Activated CD4-positive, alpha-beta T cell treated with anti-CD3 and anti-CD28 coated beads for 1 hour (primary cell): ENCODE results near the gene CYP4A22.
"Not testable (repeated sequence)": the region's sequence is repeated elsewhere in the genome, so short reads cannot be mapped to it uniquely, and the experiment has no call there.

ENCODE experiments used
- DNase-seq: peaks from one replicate; pipeline ENCODE4 v3.0.0-alpha.2; 2020

The CYP4A22 gene

DNA sequence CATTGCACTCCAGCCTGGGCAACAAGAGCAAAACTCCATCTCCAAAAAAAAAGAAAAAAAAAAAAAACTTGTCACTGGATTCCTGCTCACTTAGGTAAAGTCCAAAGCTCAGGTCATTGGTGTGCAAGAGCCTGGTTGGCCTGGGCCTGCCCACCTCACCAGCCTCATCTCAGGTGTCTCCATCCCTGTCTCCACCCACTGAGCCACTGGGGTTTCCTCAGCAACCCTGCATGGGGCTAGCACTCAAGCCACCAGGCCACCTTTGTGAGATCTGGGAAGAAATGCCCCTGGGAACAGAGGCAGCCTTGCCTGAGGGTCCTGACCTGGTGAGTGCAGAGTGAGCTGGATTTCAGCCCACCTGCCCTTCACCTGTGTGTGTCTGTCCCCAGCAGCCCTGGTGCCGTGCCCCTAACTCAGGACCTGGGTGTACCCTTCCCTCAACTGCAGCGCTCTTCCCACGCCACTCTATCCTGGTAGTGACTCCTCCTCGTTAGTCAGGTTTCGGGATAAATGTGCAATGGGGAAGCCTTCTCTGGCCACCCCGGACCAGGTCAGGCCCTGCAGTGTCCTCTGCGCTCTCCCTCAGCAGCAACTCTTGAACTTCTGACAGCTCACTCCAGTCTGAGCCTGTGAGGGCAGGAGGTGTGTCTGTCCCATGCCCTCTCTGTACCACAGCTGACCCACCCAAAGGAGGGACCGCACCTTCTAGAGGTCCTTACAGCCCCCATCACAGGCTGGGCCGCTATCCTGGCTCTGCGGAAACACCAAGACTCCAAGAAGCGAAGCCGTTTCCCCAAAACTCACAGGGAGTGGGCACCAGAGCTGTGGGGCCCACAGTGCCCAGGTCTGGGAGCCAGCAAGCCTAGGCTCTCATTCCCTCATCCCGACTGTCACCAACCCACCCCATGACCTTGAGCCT, 49.3 kb downstream of the CYP4A22 start:
- no peak for DNase-seq

GRCh38 chr1:47187231-47187925, 50.1 kb downstream of the CYP4A22 start:
- DNase-seq = no peak

DNA sequence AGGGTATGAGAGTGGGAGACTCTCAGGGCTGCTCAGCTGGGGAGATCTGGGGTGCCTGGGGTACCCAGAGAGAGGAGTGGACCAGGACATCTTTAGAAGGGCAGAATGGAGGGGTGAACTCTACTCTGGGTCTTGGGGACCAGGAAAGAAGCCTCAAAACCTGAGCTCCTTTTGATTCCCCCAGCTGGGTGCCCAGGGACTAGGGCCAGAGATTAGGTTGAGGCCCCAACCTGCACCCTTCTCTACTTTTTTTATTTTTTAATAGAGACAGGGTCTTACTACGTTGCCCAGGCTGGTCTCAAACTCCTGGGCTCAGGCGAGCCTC, 50.6 kb downstream of the CYP4A22 start:
- DNase-seq = no peak

GRCh38 chr1:47188791-47189785, 51.8 kb downstream of the CYP4A22 start:
- DNase-seq = no peak

DNA sequence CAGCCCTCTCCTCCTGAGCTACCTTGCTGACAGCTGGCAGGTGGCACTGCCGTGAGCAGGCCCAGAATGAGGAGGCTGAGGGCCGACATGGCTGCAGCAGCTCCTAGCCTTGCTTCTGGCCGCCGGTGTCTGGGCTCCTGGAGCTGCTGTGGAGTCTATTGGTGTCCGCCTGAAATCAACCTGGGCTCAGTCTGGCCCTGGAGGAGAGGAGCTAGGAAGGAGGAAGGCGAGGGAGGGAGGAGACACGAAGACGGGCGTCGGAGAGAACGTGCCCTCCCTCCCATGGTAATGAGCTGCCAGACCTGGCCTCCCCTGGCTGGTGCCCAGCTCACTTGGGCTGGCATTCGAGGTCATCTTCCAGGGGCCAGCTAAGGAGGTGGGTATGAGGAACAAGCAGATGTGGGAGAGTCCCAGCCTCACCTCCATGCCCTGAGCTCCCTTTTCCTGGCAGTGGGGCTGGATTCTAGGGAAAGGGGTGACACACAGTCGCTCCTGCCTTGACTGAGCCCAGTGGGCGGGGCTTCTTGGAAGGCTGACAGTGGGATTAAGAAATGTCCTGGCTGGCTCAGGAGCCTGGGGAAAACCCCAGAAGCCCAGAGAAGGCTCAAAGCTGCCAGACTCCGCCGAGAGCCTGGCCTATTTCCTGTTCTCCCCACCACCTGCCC, 52.7 kb downstream of the CYP4A22 start, which contains the start of gene PDZK1IP1:
PDZK1IP1 (minus strand) TSS at position 193 of the 665 bp plus-strand sequence; CDS start at position 89, 104 bp downstream.
- no peak for DNase-seq

GRCh38 chr1:47190509-47190855, 53.2 kb downstream of the CYP4A22 start:
- DNase-seq = peak; percentile 2

GRCh38 chr1:47190857-47191256, 53.6 kb downstream of the CYP4A22 start:
- no peak for DNase-seq

GRCh38 chr1:47191940-47192457, 54.8 kb downstream of the CYP4A22 start:
- no peak for DNase-seq

GRCh38 chr1:47192458-47193384, 55.5 kb downstream of the CYP4A22 start:
- DNase-seq = peak; percentile 48

DNA sequence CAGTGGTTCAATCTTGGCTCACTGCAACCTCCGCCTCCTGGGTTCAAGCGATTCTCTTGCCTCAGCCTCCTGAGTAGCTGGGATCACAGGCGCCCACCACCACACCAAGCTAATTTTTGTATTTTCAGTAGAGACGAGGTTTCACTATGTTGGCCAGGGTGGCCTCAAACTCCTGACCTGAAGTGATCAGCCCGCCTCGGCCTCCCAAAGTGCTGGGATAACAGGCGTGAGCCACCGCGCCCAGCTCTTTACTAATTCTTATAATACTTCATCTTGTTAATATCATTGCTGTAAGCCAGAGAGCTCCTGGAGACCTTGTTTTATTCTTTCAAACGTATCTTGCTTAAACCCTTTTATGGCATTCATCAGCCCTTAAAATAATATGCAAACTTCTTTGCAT, 56.3 kb downstream of the CYP4A22 start:
- DNase-seq = not testable (repeated sequence)

DNA sequence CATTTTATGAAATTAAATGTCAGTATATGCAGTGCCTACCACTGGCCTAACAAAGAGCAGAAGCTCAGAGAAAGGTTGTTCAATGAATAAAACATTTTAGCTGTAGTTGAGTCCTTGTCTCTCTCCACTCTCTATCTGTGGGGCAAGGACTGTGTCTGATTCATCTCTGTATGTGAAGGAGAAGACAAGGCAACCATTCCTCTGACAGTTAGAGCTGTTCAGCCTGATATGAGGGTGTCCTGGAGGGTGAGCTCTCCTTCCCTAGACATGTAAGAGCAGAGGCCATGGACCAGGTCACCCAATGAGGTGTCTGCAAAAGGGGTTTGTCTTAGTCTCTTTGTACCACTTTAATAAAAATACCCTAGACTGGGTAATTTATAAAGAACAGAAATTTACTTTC, 57.1 kb downstream of the CYP4A22 start:
- DNase-seq = no peak

DNA sequence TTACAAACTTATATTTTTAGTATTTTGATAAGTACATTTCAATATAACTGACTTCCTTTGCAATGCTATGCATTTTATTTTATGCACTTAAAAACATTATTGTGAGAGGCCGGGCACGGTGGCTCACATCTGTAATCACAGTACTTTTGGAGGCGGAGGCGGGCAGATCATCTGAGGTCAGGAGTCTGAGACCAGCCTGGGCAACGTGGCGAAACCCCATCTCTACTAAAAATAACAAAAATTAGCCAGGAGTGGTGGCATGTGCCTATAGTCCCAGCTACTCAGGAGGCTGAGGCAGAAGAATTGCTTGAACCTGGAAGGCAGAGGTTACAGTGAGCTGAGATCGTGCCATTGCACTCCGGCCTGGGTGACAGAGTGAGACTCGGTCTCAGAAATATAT, 58.7 kb downstream of the CYP4A22 start:
- DNase-seq = not testable (repeated sequence)

DNA sequence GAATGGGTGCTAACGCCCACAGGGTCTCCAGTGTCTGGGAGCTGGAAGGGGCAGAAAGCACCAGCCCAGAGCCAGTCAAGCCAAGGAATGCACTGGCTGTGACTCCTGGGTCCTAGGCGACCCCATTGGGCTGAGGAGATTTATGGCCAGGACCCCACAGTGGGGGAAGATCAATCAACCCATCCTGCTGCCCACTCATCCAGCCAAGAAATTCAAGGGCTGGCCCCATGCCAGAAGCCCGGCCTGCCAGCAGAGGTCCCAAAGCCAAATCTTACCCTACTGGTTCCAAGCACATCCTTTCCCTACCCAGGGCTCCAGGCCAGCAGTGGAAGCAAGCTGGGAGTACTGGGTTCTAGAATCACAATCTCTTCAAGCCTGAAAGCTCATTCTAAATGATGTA, 59.4 kb downstream of the CYP4A22 start:
- no peak for DNase-seq

GRCh38 chr1:47198214-47198613, 61.0 kb downstream of the CYP4A22 start:
- no peak for DNase-seq
